HCT116 (cell line): ENCODE measurements around the gene CLTA. TPM values are rescaled to one million over a fixed set of nuclear protein-coding genes. Genes with fewer than 3 reads are reported as not detected.

ENCODE experiments used
- ATAC-seq: fragments of 200-7000 bp; cut with Tn5 transposase; 2 replicates; pipeline ENCODE4 v1.9.1; 2020; ENCODE audit warnings: mild to moderate bottlenecking, moderate library complexity
- BruUV-seq: library from RNA; stranded (reverse); fragments of 400-500 nt; replicated peaks from 2 replicates; lab custom pipeline; 2021; lab: Mats Ljungman, UMichigan
- CTCF ChIA-PET: fragments of 300-600 bp; sonication (Branson Sonifier 250); formaldehyde crosslinking; loops from one replicate; lab custom pipeline; 2021; ENCODE audit warnings: antibody characterized with exemption; lab: Charles Lee
- POLR2A ChIA-PET: fragments of 300-600, 350-600 bp; sonication (Branson Sonifier 250); formaldehyde crosslinking; loops from one replicate; lab custom pipeline; 2021; ENCODE audit warnings: antibody characterized with exemption; lab: Charles Lee
- RAD21 ChIA-PET, 2 experiments: fragments of 300-600 bp; sonication (Branson Sonifier 250); formaldehyde crosslinking; loops; one replicate each; lab custom pipeline; 2023; ENCODE audit warnings: low total read pairs in 2 of 2; ENCODE audit not compliant: uncharacterized antibody in 2 of 2, unreplicated experiment in 2 of 2, low non-redundant PET in 1 of 2; lab: Charles Lee
- DNase-seq: peaks from one replicate; pipeline ENCODE4 v3.0.0-alpha.2; 2010; ENCODE audit warnings: low read depth, low spot score
- H2AFZ ChIP-seq: fragments of 200-600 bp; shearing (Covaris generic), sonication (generic); 2 replicates; pipeline ENCODE4 v1.6.1; 2017; ENCODE audit warnings: low read depth, mixed run types, mixed read lengths, antibody characterized with exemption, low read length; ENCODE audit not compliant: poor library complexity, severe bottlenecking
- H3K27ac ChIP-seq: 2 replicates; pipeline ENCODE4 v1.5.1; 2012; ENCODE audit warnings: low read depth, low read length
- H3K27me3 ChIP-seq: fragments of 200-600 bp; sonication (generic); 2 replicates; pipeline ENCODE4 v1.6.1; 2016; ENCODE audit warnings: mixed run types, low read length, mixed read lengths; ENCODE audit not compliant: insufficient read depth
- H3K36me3 ChIP-seq, 2 experiments: fragments of 200-500 bp in 1 of 2; fragments of 200-600 bp in 1 of 2; sonication (Bioruptor generic) in 1 of 2; sonication (generic) in 1 of 2; 2 replicates each; pipeline versions ENCODE4 v1.5.1 to v1.6.1; 2014 to 2016; ENCODE audit warnings: low read length in 2 of 2, inconsistent platforms in 1 of 2, mixed read lengths in 1 of 2, mixed run types in 1 of 2; ENCODE audit not compliant: insufficient read depth in 2 of 2, control insufficient read depth in 1 of 2
- H3K4me1 ChIP-seq, 2 experiments: fragments of 200-600 bp in 1 of 2; sonication (generic) in 1 of 2; 2 replicates each; pipeline versions ENCODE4 v1.5.1 to v1.6.1; 2012 to 2017; ENCODE audit warnings: low read length in 2 of 2, inconsistent platforms in 1 of 2, mild to moderate bottlenecking in 1 of 2, mixed read lengths in 1 of 2, mixed run types in 1 of 2, moderate library complexity in 1 of 2; ENCODE audit not compliant: insufficient read depth in 2 of 2, control insufficient read depth in 1 of 2
- H3K4me2 ChIP-seq: fragments of 200-600 bp; sonication (generic); 2 replicates; pipeline ENCODE4 v1.6.1; 2017; ENCODE audit warnings: mixed run types, low read length, mixed read lengths
- H3K4me3 ChIP-seq, 2 experiments: fragments of 200-600 bp in 1 of 2; sonication (generic) in 1 of 2; replicated peaks in 1 of 2; 2 replicates each; pipeline ENCODE4 v1.5.1; 2011 to 2016; ENCODE audit warnings: low read length in 2 of 2, control low read depth in 1 of 2, low read depth in 1 of 2, mild to moderate bottlenecking in 1 of 2, mixed read lengths in 1 of 2, mixed run types in 1 of 2
- H3K79me2 ChIP-seq: fragments of 200-600 bp; sonication (generic); 2 replicates; pipeline ENCODE4 v1.6.1; 2017; ENCODE audit warnings: mild to moderate bottlenecking, mixed run types, low read length, moderate library complexity, mixed read lengths; ENCODE audit not compliant: insufficient read depth
- H3K9ac ChIP-seq: fragments of 200-600 bp; sonication (generic); 2 replicates; pipeline ENCODE4 v1.6.1; 2016; ENCODE audit warnings: low read length, mixed read lengths
- H3K9me2 ChIP-seq: fragments of 200-600 bp; sonication (generic), shearing (Covaris generic); 2 replicates; pipeline ENCODE4 v1.6.1; 2017; ENCODE audit warnings: mixed run types, mild to moderate bottlenecking, moderate library complexity; ENCODE audit not compliant: insufficient read depth
- H3K9me3 ChIP-seq, 2 experiments: fragments of 200-500 bp in 1 of 2; fragments of 200-600 bp in 1 of 2; sonication (Bioruptor generic) in 1 of 2; sonication (generic) in 1 of 2; 2 replicates each; pipeline ENCODE4 v1.6.1; 2014 to 2017; ENCODE audit warnings: low read length in 2 of 2, mixed read lengths in 2 of 2, inconsistent platforms in 1 of 2, low read depth in 1 of 2, mild to moderate bottlenecking in 1 of 2, mixed run types in 1 of 2, moderate library complexity in 1 of 2; ENCODE audit not compliant: control insufficient read depth in 1 of 2, insufficient read depth in 1 of 2
- H4K20me1 ChIP-seq: fragments of 200-600 bp; sonication (generic), shearing (Covaris generic); 2 replicates; pipeline ENCODE4 v1.6.1; 2017; ENCODE audit warnings: mixed run types, mild to moderate bottlenecking, moderate library complexity; ENCODE audit not compliant: insufficient read depth
- CEBPB ChIP-seq: IDR thresholded peaks from 2 replicates; pipeline ENCODE4 v1.6.1; 2012; ENCODE audit warnings: low read depth
- ELF1 ChIP-seq: IDR thresholded peaks from 2 replicates; pipeline ENCODE4 v1.6.1; 2012; ENCODE audit warnings: low read depth, borderline replicate concordance
- POLR2A ChIP-seq: IDR thresholded peaks from 2 replicates; pipeline ENCODE4 v1.7.0; 2011; ENCODE audit warnings: borderline replicate concordance; ENCODE audit not compliant: insufficient read depth, insufficient read length; ENCODE audit errors: extremely low read depth
- POLR2AphosphoS5 ChIP-seq: IDR thresholded peaks from 2 replicates; pipeline ENCODE4 v1.6.1; 2011; ENCODE audit warnings: mild to moderate bottlenecking, low read depth, low read length, moderate library complexity
- REST ChIP-seq: IDR thresholded peaks from 2 replicates; pipeline ENCODE4 v1.6.1; 2012; ENCODE audit warnings: low read depth
- YY1 ChIP-seq: IDR thresholded peaks from 2 replicates; pipeline ENCODE4 v1.6.1; 2011; ENCODE audit warnings: low read length, low read depth, moderate library complexity, mild to moderate bottlenecking; ENCODE audit not compliant: insufficient replicate concordance; ENCODE audit errors: extremely low read depth
- ZBTB33 ChIP-seq: IDR thresholded peaks from 2 replicates; pipeline ENCODE4 v1.6.1; 2011; ENCODE audit warnings: mild to moderate bottlenecking, low read length, moderate library complexity; ENCODE audit not compliant: insufficient replicate concordance; ENCODE audit errors: extremely low read depth
- ZFX ChIP-seq: fragments of 450-650 bp; IDR thresholded peaks from 2 replicates; pipeline ENCODE4 v1.6.1; 2017
- intact Hi-C: fragments of 100-400 bp; cut with micrococcal nuclease; formaldehyde crosslinking; loops from 2 replicates; pipeline ENCODE4 v1.10.0; 2022
- total RNA-seq: library from RNA; stranded (reverse); gene quantifications from one replicate; pipeline ENCODE4 v1.2.1, GENCODE V29; 2021; ENCODE audit not compliant: unreplicated experiment

Gene CLTA
- total RNA-seq, 1 experiment from 2014 or later = 152 TPM

- no peaks in the 10 kb centered on the region for H3K27me3 ChIP-seq
- no TSS peak for BruUV-seq
- H3K9me3 ChIP-seq = no peaks in the 10 kb centered on the region; a peak in 1 of 4 replicates
- RAD21 ChIA-PET = no interaction called here
- no peak overlapping the region for H2AFZ ChIP-seq
- POLR2A ChIA-PET = no interaction called here
- H3K27ac ChIP-seq = no peak overlapping the region
- no peaks in the 10 kb centered on the region for H3K9me2 ChIP-seq
- ATAC-seq (no peak), DNase-seq (no peak)
- no peak overlapping the region for H3K4me2 ChIP-seq
- no peaks in the 10 kb centered on the region for H3K36me3 ChIP-seq
- no peak overlapping the region for H3K4me3 ChIP-seq
- CTCF ChIA-PET = no interaction called here
- H4K20me1 ChIP-seq = no peaks in the 10 kb centered on the region
- no peak for TF ChIP-seq REST
- no peak for TF ChIP-seq ZBTB33
- TF ChIP-seq CEBPB = no peak
- no peak for TF ChIP-seq ELF1
- TF ChIP-seq ZFX = no peak
- TF ChIP-seq POLR2A = no peak
- TF ChIP-seq POLR2AphosphoS5 = no peak
- no peak for TF ChIP-seq YY1
- intact Hi-C loops = no loop called here
- peaks cover 7 to 12% of the 10 kb centered on the region in 2 experiments for H3K4me1 ChIP-seq
- no peaks in the 10 kb centered on the region for H3K79me2 ChIP-seq
- no peak overlapping the region for H3K9ac ChIP-seq
Observed at GRCh38 chr9:36151316-36152210, 39.2 kb upstream of the CLTA start.
